Parathyroid adenoma (tissue), 2 donors: ENCODE results near the gene KCNN1.

ENCODE experiments used
- H2AFZ ChIP-seq: fragments of 300-600 bp; sonication (generic); one replicate; pipeline ENCODE4 v1.7.0; 2017; ENCODE audit warnings: antibody characterized with exemption, mild to moderate bottlenecking
- H3K27ac ChIP-seq: fragments of 300-600 bp; sonication (generic); one replicate; pipeline ENCODE4 v1.7.0; 2017
- H3K27me3 ChIP-seq: fragments of 300-600 bp; sonication (generic); one replicate; pipeline ENCODE4 v1.7.0; 2017; ENCODE audit warnings: low read length; ENCODE audit not compliant: control insufficient read depth, insufficient read depth
- H3K36me3 ChIP-seq: fragments of 300-600 bp; sonication (generic); one replicate; pipeline ENCODE4 v1.7.0; 2017; ENCODE audit warnings: low read length; ENCODE audit not compliant: control insufficient read depth, insufficient read depth
- H3K4me1 ChIP-seq: fragments of 300-600 bp; sonication (generic); one replicate; pipeline ENCODE4 v1.7.0; 2017; ENCODE audit warnings: control low read depth
- H3K4me2 ChIP-seq: fragments of 300-600 bp; sonication (generic); one replicate; pipeline ENCODE4 v1.7.0; 2017; ENCODE audit warnings: low read length
- H3K4me3 ChIP-seq: fragments of 300-600 bp; sonication (generic); one replicate; pipeline ENCODE4 v1.7.0; 2017; ENCODE audit warnings: low read depth, low read length
- H3K79me2 ChIP-seq: fragments of 300-600 bp; sonication (generic); one replicate; pipeline ENCODE4 v1.7.0; 2017; ENCODE audit warnings: control low read depth
- H3K9ac ChIP-seq: fragments of 300-600 bp; sonication (generic); one replicate; pipeline ENCODE4 v1.7.0; 2017; ENCODE audit warnings: mild to moderate bottlenecking
- H3K9me3 ChIP-seq: fragments of 300-600 bp; sonication (generic); one replicate; pipeline ENCODE4 v1.7.0; 2017; ENCODE audit warnings: low read length; ENCODE audit not compliant: control insufficient read depth
- TF ChIP-seq, protein P1 (sequence below): fragments of 300-600 bp; sonication (generic); IDR thresholded peaks from one replicate; pipeline ENCODE4 v1.7.0; 2017; ENCODE audit warnings: antibody characterized with exemption, mild to moderate bottlenecking
- donor health status: primary hyperparathyroidism.

Gene KCNN1

DNA sequence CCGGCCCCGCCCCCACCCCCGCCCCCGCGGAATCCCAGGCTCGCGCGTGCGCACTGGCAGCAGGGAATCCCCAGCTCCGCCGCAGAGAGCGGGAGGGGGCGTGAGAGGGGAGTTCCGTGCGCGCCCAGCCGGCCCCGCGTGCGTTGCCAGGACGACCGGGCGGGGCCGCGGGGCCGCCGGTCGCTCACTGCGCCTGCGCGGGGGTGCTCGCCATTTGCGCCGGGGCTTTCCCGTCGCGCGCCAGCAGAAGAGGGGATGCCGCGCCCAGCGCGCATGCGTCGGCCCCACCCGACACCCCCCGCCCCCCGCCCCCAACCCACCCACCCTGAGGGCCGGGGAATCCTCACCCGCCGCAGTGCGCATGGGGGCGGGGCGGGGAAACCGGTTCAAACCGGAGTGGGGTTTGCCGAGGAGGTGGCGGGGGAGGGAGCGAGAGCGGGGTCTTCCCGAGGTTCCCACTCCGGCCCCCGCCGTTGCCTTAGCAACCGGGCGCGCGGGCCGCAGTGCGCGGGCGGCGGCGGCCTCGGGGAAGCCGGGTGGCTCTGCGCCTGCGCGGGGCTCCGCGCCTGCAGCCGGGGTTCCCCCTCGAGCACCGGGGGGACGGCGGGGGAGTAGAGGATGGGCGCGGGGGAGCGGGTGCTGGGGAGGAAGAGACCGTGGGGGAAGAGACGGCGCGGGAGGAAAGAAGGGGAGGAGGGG lies 18.9 kb upstream of the KCNN1 start:
- Histone ChIP-seq H3K27ac (no peak overlapping the region), H3K9me3 (no peaks in the 10 kb centered on the region), H3K27me3 (no peaks in the 10 kb centered on the region), H3K4me2 (peak overlapping the region; percentile 61), H2AFZ (no peak overlapping the region), H3K79me2 (no peaks in the 10 kb centered on the region), H3K4me3 (peak overlapping the region; percentile 39), H3K4me1 (peaks cover 14% of the 10 kb centered on the region), H3K9ac (no peak overlapping the region), H3K36me3 (no peaks in the 10 kb centered on the region)
- TF ChIP-seq, protein P1, sequence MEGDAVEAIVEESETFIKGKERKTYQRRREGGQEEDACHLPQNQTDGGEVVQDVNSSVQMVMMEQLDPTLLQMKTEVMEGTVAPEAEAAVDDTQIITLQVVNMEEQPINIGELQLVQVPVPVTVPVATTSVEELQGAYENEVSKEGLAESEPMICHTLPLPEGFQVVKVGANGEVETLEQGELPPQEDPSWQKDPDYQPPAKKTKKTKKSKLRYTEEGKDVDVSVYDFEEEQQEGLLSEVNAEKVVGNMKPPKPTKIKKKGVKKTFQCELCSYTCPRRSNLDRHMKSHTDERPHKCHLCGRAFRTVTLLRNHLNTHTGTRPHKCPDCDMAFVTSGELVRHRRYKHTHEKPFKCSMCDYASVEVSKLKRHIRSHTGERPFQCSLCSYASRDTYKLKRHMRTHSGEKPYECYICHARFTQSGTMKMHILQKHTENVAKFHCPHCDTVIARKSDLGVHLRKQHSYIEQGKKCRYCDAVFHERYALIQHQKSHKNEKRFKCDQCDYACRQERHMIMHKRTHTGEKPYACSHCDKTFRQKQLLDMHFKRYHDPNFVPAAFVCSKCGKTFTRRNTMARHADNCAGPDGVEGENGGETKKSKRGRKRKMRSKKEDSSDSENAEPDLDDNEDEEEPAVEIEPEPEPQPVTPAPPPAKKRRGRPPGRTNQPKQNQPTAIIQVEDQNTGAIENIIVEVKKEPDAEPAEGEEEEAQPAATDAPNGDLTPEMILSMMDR: no peak

DNA sequence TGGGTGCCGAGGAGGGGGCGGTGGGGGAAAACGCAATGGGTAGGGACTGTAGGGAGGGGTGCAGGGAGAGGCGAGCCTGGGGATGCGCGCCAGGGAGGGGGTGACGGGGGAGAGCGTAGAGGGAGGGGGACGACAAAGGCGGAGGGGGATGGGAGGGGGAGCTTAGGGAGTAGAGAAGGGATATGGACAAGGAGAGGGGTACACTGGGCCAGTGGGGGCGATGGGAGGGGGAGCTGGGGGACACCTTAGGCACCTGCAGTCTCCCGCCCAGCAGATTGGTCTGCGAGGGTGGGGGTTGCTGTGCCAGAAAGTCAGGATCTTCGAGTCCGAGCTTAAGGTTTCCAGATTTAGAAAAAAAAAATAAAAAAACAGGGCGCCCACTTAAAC lies 18.4 kb upstream of the KCNN1 start:
- H3K4me3 ChIP-seq: peak overlapping the region; percentile 39
- TF ChIP-seq, protein P1: no peak
- no peaks in the 10 kb centered on the region for H3K36me3 ChIP-seq
- H3K9ac ChIP-seq: no peak overlapping the region
- peak overlapping the region; percentile 61 for H3K4me2 ChIP-seq
- no peaks in the 10 kb centered on the region for H3K27me3 ChIP-seq
- H3K27ac ChIP-seq: no peak overlapping the region
- H3K79me2 ChIP-seq: no peaks in the 10 kb centered on the region
- peak overlapping the region; percentile 2 for H2AFZ ChIP-seq
- peaks cover 14% of the 10 kb centered on the region for H3K4me1 ChIP-seq
- no peaks in the 10 kb centered on the region for H3K9me3 ChIP-seq

DNA sequence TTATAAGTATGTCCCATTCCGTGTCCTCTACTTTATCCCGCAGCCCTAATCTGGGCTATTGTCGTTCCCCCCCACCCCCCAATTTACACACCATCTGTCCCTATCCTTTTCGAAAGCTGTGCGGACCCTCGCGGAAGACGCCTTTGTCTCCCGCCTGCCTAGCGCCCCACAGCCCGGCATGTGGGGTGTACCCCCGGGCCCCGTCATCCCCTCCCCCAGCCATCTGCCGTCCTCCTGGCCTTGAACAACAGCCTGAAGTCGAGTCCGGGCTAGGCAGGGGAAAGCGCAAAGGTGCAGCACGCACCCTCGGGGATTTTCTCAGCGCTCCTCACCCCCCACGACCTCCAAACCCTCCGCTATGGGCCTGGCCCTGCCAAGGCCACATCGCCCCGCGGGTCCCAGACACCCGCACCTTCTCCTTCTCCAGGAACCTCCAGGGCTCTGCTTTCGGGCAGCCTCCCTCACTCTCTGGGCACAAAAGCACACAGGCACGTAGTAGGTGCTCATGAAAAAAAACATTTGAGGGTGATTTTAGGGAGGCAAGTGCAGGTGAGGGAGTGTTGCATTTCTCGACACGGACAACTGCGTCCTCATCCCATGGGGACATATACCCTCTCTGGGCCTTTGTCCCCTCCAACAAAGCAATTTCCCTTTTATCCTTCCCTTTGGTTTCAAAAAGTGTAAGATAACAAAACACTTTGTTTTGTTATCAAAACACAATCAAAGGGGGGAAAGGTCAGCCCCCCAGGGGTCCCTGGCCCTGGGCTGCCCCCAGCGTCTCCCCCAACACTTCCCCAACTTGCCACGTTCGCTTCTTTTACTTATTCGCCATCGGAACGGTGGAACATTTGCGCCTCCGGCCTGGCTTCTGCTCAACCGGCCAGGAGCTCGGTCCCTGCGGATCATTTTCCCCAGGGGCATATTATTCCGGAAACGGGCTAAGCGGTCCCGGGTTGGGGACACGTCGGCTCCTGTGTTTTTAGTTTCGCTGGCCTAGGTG lies 17.7 kb upstream of the KCNN1 start:
- Histone ChIP-seq H3K36me3 (no peaks in the 10 kb centered on the region), H3K4me3 (no peak overlapping the region), H3K4me1 (peaks cover 14% of the 10 kb centered on the region), H2AFZ (peak overlapping the region; percentile 20), H3K79me2 (no peaks in the 10 kb centered on the region), H3K27me3 (no peaks in the 10 kb centered on the region), H3K4me2 (no peak overlapping the region), H3K27ac (no peak overlapping the region), H3K9ac (no peak overlapping the region), H3K9me3 (no peaks in the 10 kb centered on the region)
- TF ChIP-seq, protein P1: no peak

DNA sequence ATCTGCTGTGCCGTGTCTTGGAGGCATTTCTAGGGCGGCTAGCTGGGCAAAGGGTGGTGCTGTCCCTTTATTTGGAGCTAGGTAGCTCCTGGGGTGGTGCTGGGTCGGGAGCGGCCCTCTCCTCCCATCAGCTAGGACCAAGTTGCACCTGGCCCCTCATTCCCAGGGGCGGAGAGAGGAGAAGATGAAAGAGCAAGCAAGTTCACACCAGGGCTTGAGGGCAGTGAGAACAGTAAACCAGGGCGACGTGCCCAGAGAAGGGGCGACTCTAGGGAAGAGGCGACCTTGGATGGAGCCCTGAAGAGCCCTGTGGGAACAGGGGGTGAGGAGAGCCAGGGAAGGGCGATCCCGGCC lies 17.0 kb upstream of the KCNN1 start:
- H3K9me3 ChIP-seq: no peaks in the 10 kb centered on the region
- TF ChIP-seq, protein P1: no peak
- no peak overlapping the region for H3K9ac ChIP-seq
- peaks cover 14% of the 10 kb centered on the region for H3K4me1 ChIP-seq
- H3K4me2 ChIP-seq: peak overlapping the region; percentile 71
- no peaks in the 10 kb centered on the region for H3K27me3 ChIP-seq
- no peaks in the 10 kb centered on the region for H3K79me2 ChIP-seq
- H3K27ac ChIP-seq: no peak overlapping the region
- peak overlapping the region; percentile 10 for H2AFZ ChIP-seq
- H3K4me3 ChIP-seq: peak overlapping the region; percentile 24
- no peaks in the 10 kb centered on the region for H3K36me3 ChIP-seq
